AG04449 (cell line): ENCODE data around the gene BCOR.

Experiments
- CTCF ChIA-PET: fragments of 350-600 bp; formaldehyde crosslinking; extraction: SDS; loops from one replicate; lab custom pipeline; 2021; ENCODE audit warnings: antibody characterized with exemption; lab: Yijun Ruan, JAX
- POLR2A ChIA-PET: fragments of 400-600, 350-600 bp; formaldehyde crosslinking; extraction: SDS; loops from one replicate; lab custom pipeline; 2020; ENCODE audit warnings: antibody characterized with exemption, inconsistent platforms; lab: Yijun Ruan, JAX
- DNase-seq: peaks from one replicate; pipeline ENCODE4 v3.0.0-alpha.2; 2010; ENCODE audit warnings: low read depth, low spot score
- H3K4me3 ChIP-seq: 2 replicates; pipeline ENCODE4 v1.5.1; 2011; ENCODE audit warnings: low read depth, mild to moderate bottlenecking, control low read depth, low read length
- CTCF ChIP-seq: IDR thresholded peaks from one replicate; pipeline ENCODE4 v1.5.1; 2011; ENCODE audit warnings: mild to moderate bottlenecking, moderate library complexity, low read length, control low read depth, inconsistent platforms; ENCODE audit not compliant: insufficient read depth; ENCODE audit errors: missing control alignments

BCOR gene

GRCh38 chrX:40095583-40096394, 2.0 kb downstream of the BCOR start:
- CTCF ChIA-PET: no interaction called here
- no peak for TF ChIP-seq CTCF
- peak overlapping the region; percentile 61 for H3K4me3 ChIP-seq
- POLR2A ChIA-PET: interaction anchor here (0.6 to 1.3 kb wide), 4 partner anchors 76 to 365 kb away, joined by 3 read pairs; no protein-coding TSS in a partner anchor
- DNase-seq: no peak

- no peak for DNase-seq
- peak overlapping the region; percentile 61 for H3K4me3 ChIP-seq
- ChIA-PET POLR2A (interaction anchor here (0.6 to 1.3 kb wide), 2 partner anchors 77 to 364 kb away, joined by 3 read pairs; no protein-coding TSS in a partner anchor), CTCF (no interaction called here)
- TF ChIP-seq CTCF: no peak
Measured at GRCh38 chrX:40094900-40095582, 2.7 kb downstream of the BCOR start.

- CTCF ChIA-PET: no interaction called here
- H3K4me3 ChIP-seq: peak overlapping the region; percentile 61
- POLR2A ChIA-PET: interaction anchor here (0.7 to 1.5 kb wide), 3 partner anchors 9 to 173 kb away, joined by 3 to 6 read pairs (median 4); no protein-coding TSS in a partner anchor
- no peak for TF ChIP-seq CTCF
- no peak for DNase-seq
Measured at GRCh38 chrX:40094041-40094899, 3.5 kb downstream of the BCOR start.

GRCh38 chrX:40093586-40093985, 4.2 kb downstream of the BCOR start:
- H3K4me3 ChIP-seq: peak overlapping the region; percentile 61
- TF ChIP-seq CTCF: no peak
- DNase-seq: no peak
- ChIA-PET POLR2A (interaction anchor here (0.7 to 1.5 kb wide), 3 partner anchors 9 to 173 kb away, joined by 3 to 6 read pairs (median 4); no protein-coding TSS in a partner anchor), CTCF (no interaction called here)

- no peak for TF ChIP-seq CTCF
- CTCF ChIA-PET: no interaction called here
- POLR2A ChIA-PET: interaction anchor here (1.2 to 1.5 kb wide), 2 partner anchors 8 to 12 kb away, joined by 4 to 6 read pairs; no protein-coding TSS in a partner anchor
- H3K4me3 ChIP-seq: no peak overlapping the region
- no peak for DNase-seq
Measured at GRCh38 chrX:40092808-40093435, 4.8 kb downstream of the BCOR start.
